Neural cell (in vitro differentiated cells): ENCODE measurements around the gene TPM1. TPM values are rescaled to one million over a fixed set of nuclear protein-coding genes. Genes with fewer than 3 reads are reported as not detected.

Experiments used
- H2AFZ ChIP-seq: fragments of 200-600, 300-800 bp; sonication (generic), shearing (Covaris generic); 2 replicates; pipeline ENCODE4 v1.6.0; 2014; ENCODE audit warnings: low read depth, mild to moderate bottlenecking, antibody characterized with exemption, low read length, moderate library complexity
- H3F3A ChIP-seq: fragments of 200-600 bp; shearing (Covaris generic); 2 replicates; pipeline ENCODE4 v1.6.1; 2016; ENCODE audit warnings: mild to moderate bottlenecking, moderate library complexity, mixed read lengths, antibody characterized with exemption, low read length; ENCODE audit not compliant: insufficient read depth, poor library complexity, severe bottlenecking
- H3K27ac ChIP-seq: fragments of 200-600, 300-800 bp; sonication (generic), shearing (Covaris generic); 2 replicates; pipeline ENCODE4 v1.5.1; 2014; ENCODE audit warnings: mild to moderate bottlenecking, low read length, moderate library complexity
- H3K27me3 ChIP-seq: fragments of 300-800, 200-600 bp; sonication (generic), shearing (Covaris generic); 2 replicates; pipeline ENCODE4 v1.6.0; 2014; ENCODE audit warnings: mild to moderate bottlenecking, low read depth, low read length, moderate library complexity; ENCODE audit not compliant: insufficient read depth
- H3K36me3 ChIP-seq: fragments of 300-800, 200-600 bp; sonication (generic), shearing (Covaris generic); 2 replicates; pipeline ENCODE4 v1.5.1; 2014; ENCODE audit warnings: mild to moderate bottlenecking, antibody characterized with exemption, low read length, moderate library complexity; ENCODE audit not compliant: insufficient read depth
- H3K4me2 ChIP-seq: fragments of 300-800, 200-600 bp; sonication (generic), shearing (Covaris generic); 2 replicates; pipeline ENCODE4 v1.6.0; 2014; ENCODE audit warnings: mild to moderate bottlenecking, low read length
- H3K4me3 ChIP-seq: fragments of 300-800, 200-600 bp; sonication (generic), shearing (Covaris generic); 2 replicates; pipeline ENCODE4 v1.5.1; 2014; ENCODE audit warnings: mild to moderate bottlenecking, low read length, moderate library complexity
- H3K79me2 ChIP-seq: fragments of 200-600 bp; shearing (Covaris generic); replicated peaks from 2 replicates; pipeline ENCODE4 v1.6.0; 2014; ENCODE audit warnings: mild to moderate bottlenecking, low read length, moderate library complexity; ENCODE audit not compliant: insufficient read depth
- H3K9ac ChIP-seq: fragments of 300-800, 200-600 bp; sonication (generic), shearing (Covaris generic); 2 replicates; pipeline ENCODE4 v1.6.1; 2016; ENCODE audit warnings: mild to moderate bottlenecking, low read length, mixed read lengths
- H3K9me2 ChIP-seq: fragments of 200-600 bp; shearing (Covaris generic); 2 replicates; pipeline ENCODE4 v1.6.1; 2016; ENCODE audit warnings: mild to moderate bottlenecking, low read length, mixed read lengths; ENCODE audit not compliant: insufficient read depth
- H3K9me3 ChIP-seq: fragments of 200-600, 300-800 bp; sonication (generic), shearing (Covaris generic); 2 replicates; pipeline ENCODE4 v1.6.1; 2016; ENCODE audit warnings: mild to moderate bottlenecking, mixed run types, low read length, moderate library complexity, mixed read lengths
- H4K20me1 ChIP-seq: fragments of 200-600 bp; shearing (Covaris generic); 2 replicates; pipeline ENCODE4 v1.6.1; 2016; ENCODE audit warnings: mild to moderate bottlenecking, mixed run types; ENCODE audit not compliant: insufficient read depth
- EP300 ChIP-seq: fragments of 450-650 bp; conservative IDR thresholded peaks from 2 replicates; pipeline ENCODE4 v1.6.1; 2014; ENCODE audit warnings: antibody characterized with exemption, mild to moderate bottlenecking, moderate library complexity; ENCODE audit not compliant: poor library complexity, severe bottlenecking
- EZH2 ChIP-seq: fragments of 200-600, 300-800 bp; shearing (Covaris generic), sonication (generic); IDR thresholded peaks from 2 replicates; pipeline ENCODE4 v1.6.1; 2014; ENCODE audit warnings: antibody characterized with exemption, low read length, borderline replicate concordance, mild to moderate bottlenecking; ENCODE audit not compliant: insufficient read depth, poor library complexity, severe bottlenecking
- MXI1 ChIP-seq: fragments of 450-650 bp; conservative IDR thresholded peaks from 2 replicates; pipeline ENCODE4 v1.6.1; 2014; ENCODE audit warnings: antibody characterized with exemption, mild to moderate bottlenecking; ENCODE audit not compliant: poor library complexity, severe bottlenecking
- POLR2AphosphoS5 ChIP-seq: IDR thresholded peaks from 2 replicates; pipeline ENCODE4 v1.6.1; 2012
- RAD21 ChIP-seq: fragments of 450-650 bp; conservative IDR thresholded peaks from 2 replicates; pipeline ENCODE4 v1.6.1; 2014; ENCODE audit warnings: antibody characterized with exemption, mild to moderate bottlenecking, moderate library complexity
- SMC3 ChIP-seq: fragments of 450-650 bp; conservative IDR thresholded peaks from 2 replicates; pipeline ENCODE4 v1.6.1; 2014; ENCODE audit warnings: antibody characterized with exemption, mild to moderate bottlenecking, moderate library complexity; ENCODE audit not compliant: poor library complexity
- TAF1 ChIP-seq: IDR thresholded peaks from 2 replicates; pipeline ENCODE4 v1.6.1; 2012; ENCODE audit warnings: low read depth
- polyA plus RNA-seq: library from polyadenylated mRNA; depleted of rRNA; stranded (reverse); fragments of >200 nt; gene quantifications from 2 replicates; pipeline ENCODE4 v1.2.3, GENCODE V29; 2014
- TF ChIP-seq, protein P1 (sequence below): IDR thresholded peaks from 2 replicates; pipeline ENCODE4 v1.6.1; 2012; ENCODE audit warnings: borderline replicate concordance
- TF ChIP-seq, protein P2 (sequence below): fragments of 450-650 bp; IDR thresholded peaks from 2 replicates; pipeline ENCODE4 v1.5.1; 2014; ENCODE audit warnings: antibody characterized with exemption, mild to moderate bottlenecking, moderate library complexity; ENCODE audit not compliant: poor library complexity, severe bottlenecking

The TPM1 gene
- polyA plus RNA-seq, 1 donor from 2014 or later: 254 TPM

DNA sequence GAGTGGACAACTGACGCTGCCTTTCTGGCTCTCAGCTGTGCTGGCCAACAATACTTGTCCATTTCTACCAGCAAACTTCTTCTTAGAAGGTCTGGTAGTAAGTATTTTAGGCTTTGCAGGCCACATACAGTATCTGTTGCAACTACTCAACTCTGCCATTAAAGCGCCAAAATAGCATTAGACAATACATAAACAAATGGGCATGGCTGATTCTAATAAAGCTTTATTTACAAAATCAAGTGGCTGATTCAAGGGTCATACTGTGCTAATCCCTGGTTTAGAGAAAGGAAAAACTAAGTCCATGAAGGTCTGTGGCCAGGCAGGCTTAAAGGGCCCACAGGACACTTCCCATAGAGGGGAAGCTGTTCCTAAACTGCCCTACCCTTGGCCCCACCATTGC, 26.3 kb upstream of the TPM1 start:
- Histone ChIP-seq H3F3A (no peaks in the 10 kb centered on the region), H3K9ac (no peak overlapping the region), H3K9me2 (no peaks in the 10 kb centered on the region), H4K20me1 (no peaks in the 10 kb centered on the region), H3K27ac (no peak overlapping the region), H3K36me3 (no peaks in the 10 kb centered on the region), H3K4me2 (no peak overlapping the region), H3K79me2 (no peaks in the 10 kb centered on the region), H3K27me3 (no peaks in the 10 kb centered on the region), H3K4me3 (no peak overlapping the region), H3K9me3 (no peaks in the 10 kb centered on the region), H2AFZ (no peak overlapping the region)
- TF ChIP-seq, protein P1, sequence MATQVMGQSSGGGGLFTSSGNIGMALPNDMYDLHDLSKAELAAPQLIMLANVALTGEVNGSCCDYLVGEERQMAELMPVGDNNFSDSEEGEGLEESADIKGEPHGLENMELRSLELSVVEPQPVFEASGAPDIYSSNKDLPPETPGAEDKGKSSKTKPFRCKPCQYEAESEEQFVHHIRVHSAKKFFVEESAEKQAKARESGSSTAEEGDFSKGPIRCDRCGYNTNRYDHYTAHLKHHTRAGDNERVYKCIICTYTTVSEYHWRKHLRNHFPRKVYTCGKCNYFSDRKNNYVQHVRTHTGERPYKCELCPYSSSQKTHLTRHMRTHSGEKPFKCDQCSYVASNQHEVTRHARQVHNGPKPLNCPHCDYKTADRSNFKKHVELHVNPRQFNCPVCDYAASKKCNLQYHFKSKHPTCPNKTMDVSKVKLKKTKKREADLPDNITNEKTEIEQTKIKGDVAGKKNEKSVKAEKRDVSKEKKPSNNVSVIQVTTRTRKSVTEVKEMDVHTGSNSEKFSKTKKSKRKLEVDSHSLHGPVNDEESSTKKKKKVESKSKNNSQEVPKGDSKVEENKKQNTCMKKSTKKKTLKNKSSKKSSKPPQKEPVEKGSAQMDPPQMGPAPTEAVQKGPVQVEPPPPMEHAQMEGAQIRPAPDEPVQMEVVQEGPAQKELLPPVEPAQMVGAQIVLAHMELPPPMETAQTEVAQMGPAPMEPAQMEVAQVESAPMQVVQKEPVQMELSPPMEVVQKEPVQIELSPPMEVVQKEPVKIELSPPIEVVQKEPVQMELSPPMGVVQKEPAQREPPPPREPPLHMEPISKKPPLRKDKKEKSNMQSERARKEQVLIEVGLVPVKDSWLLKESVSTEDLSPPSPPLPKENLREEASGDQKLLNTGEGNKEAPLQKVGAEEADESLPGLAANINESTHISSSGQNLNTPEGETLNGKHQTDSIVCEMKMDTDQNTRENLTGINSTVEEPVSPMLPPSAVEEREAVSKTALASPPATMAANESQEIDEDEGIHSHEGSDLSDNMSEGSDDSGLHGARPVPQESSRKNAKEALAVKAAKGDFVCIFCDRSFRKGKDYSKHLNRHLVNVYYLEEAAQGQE: no peak
- no peak for TF ChIP-seq MXI1
- no peak for TF ChIP-seq EP300
- no peak for TF ChIP-seq EZH2
- TF ChIP-seq SMC3: no peak
- TF ChIP-seq, protein P2, sequence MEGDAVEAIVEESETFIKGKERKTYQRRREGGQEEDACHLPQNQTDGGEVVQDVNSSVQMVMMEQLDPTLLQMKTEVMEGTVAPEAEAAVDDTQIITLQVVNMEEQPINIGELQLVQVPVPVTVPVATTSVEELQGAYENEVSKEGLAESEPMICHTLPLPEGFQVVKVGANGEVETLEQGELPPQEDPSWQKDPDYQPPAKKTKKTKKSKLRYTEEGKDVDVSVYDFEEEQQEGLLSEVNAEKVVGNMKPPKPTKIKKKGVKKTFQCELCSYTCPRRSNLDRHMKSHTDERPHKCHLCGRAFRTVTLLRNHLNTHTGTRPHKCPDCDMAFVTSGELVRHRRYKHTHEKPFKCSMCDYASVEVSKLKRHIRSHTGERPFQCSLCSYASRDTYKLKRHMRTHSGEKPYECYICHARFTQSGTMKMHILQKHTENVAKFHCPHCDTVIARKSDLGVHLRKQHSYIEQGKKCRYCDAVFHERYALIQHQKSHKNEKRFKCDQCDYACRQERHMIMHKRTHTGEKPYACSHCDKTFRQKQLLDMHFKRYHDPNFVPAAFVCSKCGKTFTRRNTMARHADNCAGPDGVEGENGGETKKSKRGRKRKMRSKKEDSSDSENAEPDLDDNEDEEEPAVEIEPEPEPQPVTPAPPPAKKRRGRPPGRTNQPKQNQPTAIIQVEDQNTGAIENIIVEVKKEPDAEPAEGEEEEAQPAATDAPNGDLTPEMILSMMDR: no peak
- no peak for TF ChIP-seq RAD21
- TF ChIP-seq POLR2AphosphoS5: no peak
- no peak for TF ChIP-seq TAF1

DNA sequence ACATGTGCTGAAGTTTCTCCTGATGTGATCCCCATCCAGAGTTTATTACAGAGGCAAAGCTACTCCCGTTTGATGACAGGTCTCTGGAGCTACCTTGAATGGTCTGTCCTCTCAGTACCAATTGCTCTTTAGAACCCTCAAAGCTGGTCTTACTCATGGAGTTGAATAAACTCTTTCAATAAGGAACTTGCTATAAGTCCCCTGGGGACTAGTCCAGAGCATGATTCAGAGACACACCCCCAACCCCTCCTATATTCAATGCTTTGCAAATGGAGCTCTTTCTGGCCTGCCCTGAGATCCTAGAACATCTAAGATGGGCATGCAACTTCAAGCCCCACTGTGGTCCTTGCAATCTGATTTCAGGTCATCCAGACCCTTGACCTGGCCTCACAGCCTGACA, 23.9 kb upstream of the TPM1 start:
- Histone ChIP-seq H3K27me3 (no peaks in the 10 kb centered on the region), H3K27ac (no peak overlapping the region), H3K9me3 (no peaks in the 10 kb centered on the region), H3K36me3 (no peaks in the 10 kb centered on the region), H3F3A (no peaks in the 10 kb centered on the region), H3K79me2 (no peaks in the 10 kb centered on the region), H3K9me2 (no peaks in the 10 kb centered on the region), H3K4me3 (no peak overlapping the region), H2AFZ (no peak overlapping the region), H4K20me1 (no peaks in the 10 kb centered on the region), H3K9ac (no peak overlapping the region), H3K4me2 (no peak overlapping the region)
- no peak for TF ChIP-seq SMC3
- TF ChIP-seq, protein P1: no peak
- no peak for TF ChIP-seq MXI1
- TF ChIP-seq, protein P2: no peak
- no peak for TF ChIP-seq EP300
- no peak for TF ChIP-seq EZH2
- TF ChIP-seq TAF1: no peak
